ENCODE data around the gene USP48. TPM values are rescaled to one million over a fixed set of nuclear protein-coding genes. Genes with fewer than 3 reads are reported as not detected.
"Not testable (repeated sequence)": the region's sequence is repeated elsewhere in the genome, so short reads cannot be mapped to it uniquely, and the experiment has no call there.

USP48 gene
- total and polyA plus RNA-seq, 12 donors: 35.9 to 156 (median 86.4) TPM

DNA sequence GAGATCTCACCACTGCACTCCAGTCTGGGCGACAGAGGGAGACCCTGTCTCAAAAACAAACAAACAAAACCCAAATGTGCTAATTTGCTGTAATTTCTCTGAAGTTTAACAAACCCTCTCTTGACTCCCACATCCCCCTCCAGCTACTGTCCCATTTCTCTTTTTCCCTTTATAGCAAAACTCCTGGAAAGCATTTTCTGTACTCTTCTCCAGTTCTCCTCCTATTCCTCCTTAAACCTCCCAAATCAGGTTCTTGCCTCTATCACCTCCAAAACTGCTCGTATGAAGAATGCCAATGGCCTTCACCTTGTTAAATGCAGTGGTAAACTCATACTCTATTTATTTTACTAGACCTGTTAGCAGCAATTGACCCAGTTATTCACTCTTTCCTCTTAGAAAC lies 3.7 kb upstream of the USP48 start:
- H3K4me1 ChIP-seq (replicated peaks in 1 of 2): peaks cover under 1 to 8% of the 10 kb centered on the region in 2 donors
- no peak overlapping the region for H3K27ac ChIP-seq
- no peak for DNase-seq
- WGBS, 4 donors: 66 to 76% (median 66%) methylated on average over 2 of the region's 2 CpGs
- no peaks in the 10 kb centered on the region for H3K36me3 ChIP-seq (replicated peaks in 1 of 2)
- H3K9me3 ChIP-seq (replicated peaks in 1 of 3): no peaks in the 10 kb centered on the region
- no peak overlapping the region for H3K4me3 ChIP-seq
- TF ChIP-seq, protein P1, sequence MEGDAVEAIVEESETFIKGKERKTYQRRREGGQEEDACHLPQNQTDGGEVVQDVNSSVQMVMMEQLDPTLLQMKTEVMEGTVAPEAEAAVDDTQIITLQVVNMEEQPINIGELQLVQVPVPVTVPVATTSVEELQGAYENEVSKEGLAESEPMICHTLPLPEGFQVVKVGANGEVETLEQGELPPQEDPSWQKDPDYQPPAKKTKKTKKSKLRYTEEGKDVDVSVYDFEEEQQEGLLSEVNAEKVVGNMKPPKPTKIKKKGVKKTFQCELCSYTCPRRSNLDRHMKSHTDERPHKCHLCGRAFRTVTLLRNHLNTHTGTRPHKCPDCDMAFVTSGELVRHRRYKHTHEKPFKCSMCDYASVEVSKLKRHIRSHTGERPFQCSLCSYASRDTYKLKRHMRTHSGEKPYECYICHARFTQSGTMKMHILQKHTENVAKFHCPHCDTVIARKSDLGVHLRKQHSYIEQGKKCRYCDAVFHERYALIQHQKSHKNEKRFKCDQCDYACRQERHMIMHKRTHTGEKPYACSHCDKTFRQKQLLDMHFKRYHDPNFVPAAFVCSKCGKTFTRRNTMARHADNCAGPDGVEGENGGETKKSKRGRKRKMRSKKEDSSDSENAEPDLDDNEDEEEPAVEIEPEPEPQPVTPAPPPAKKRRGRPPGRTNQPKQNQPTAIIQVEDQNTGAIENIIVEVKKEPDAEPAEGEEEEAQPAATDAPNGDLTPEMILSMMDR (IDR thresholded peaks at IDR 0.05): no peak
- TF ChIP-seq POLR2A (IDR thresholded peaks at IDR 0.05): no peak
- no peaks in the 10 kb centered on the region for H3K27me3 ChIP-seq
- intact Hi-C loops (cut with DNase I): no loop called here

DNA sequence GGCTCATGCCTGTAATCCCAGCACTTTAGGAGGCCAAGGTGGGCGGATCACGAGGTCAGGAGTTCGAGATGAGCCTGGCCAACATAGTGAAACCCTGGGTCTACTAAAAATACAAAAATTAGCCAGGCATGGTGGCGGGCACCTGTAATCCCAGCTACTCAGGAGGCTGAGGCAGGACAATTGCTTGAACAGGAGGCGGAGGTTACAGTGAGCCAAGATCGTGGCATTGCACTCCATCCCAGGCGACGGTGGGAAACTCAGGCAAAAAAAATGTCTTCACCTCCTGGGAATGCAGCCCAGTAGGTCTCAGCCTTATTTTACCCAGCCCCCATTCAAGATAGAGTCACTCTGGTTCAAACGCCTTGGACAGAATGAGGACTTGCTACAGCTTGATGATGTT lies 2.8 kb upstream of the USP48 start:
- H3K27ac ChIP-seq; H3K4me1 ChIP-seq (replicated peaks in 1 of 2); H3K4me3 ChIP-seq; DNase-seq; H3K9me3 ChIP-seq (replicated peaks in 1 of 3); intact Hi-C loops (cut with DNase I); H3K36me3 ChIP-seq (replicated peaks in 1 of 2); H3K27me3 ChIP-seq: not testable (repeated sequence)
- WGBS, 4 donors: 79 to 85% (median 81%) methylated on average over 9 of the region's 9 CpGs

DNA sequence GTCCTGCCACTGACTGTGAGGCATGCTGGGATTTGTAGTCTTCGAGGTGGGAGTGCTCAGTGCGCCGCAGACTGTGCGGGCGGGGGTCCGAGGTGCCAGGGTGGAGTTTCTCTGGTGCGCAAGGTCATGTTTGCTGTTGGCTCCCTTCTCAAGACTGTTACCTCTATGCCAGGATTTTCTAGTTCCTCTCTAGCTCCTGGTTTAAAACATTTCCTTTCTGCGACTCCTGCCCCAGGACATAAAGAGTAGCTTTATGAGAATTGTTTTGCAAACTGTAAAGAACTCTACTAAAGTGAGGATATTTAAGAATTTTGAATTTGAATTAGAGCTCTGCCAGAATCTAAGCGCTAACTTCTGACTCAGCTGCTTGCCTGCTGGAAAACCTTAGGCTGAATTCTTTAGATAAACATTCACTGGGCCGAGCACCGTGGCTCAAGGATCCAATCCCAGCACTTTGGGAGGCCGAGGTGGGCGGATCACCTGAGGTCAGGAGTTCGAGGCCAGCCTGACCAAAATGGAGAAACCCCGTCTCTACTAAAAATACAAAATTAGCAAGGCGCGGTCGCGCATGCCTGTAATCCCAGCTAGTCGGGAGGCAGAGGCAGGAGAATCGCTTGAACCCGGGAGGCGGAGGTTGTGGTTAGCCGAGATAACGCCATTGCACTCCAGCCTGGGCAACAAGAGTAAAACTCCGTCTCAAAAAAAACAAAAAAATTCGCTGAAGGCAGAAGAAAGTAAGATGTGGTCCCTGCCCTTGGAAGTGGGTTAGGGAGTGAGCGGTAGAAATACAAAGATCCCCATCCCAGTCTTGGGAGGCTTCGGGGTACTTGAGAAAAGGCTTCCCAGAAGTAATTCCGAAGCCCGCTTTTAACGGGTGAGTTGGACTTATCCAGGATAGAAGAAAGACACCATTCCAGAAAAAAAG lies 992 bp upstream of the USP48 start:
- intact Hi-C loops (cut with DNase I): no loop called here
- Histone ChIP-seq H3K27ac (peak overlapping the region; percentile 99 to 100 (median 99)), H3K9me3 (replicated peaks in 1 of 3) (no peaks in the 10 kb centered on the region), H3K36me3 (replicated peaks in 1 of 2) (no peaks in the 10 kb centered on the region), H3K4me1 (replicated peaks in 1 of 2) (peaks cover 18 to 22% of the 10 kb centered on the region in 2 donors), H3K4me3 (peak overlapping the region in 1 of 4 donors; percentile 93), H3K27me3 (no peaks in the 10 kb centered on the region)
- TF ChIP-seq POLR2A (IDR thresholded peaks at IDR 0.05): no peak
- TF ChIP-seq, protein P1 (IDR thresholded peaks at IDR 0.05): peak in 1 of 6 experiments; percentile 10
- peak; percentile 53 to 98 (median 74) for DNase-seq
- WGBS, 4 donors: 35 to 43% (median 42%) methylated on average over 29 to 32 of the region's 32 CpGs

DNA sequence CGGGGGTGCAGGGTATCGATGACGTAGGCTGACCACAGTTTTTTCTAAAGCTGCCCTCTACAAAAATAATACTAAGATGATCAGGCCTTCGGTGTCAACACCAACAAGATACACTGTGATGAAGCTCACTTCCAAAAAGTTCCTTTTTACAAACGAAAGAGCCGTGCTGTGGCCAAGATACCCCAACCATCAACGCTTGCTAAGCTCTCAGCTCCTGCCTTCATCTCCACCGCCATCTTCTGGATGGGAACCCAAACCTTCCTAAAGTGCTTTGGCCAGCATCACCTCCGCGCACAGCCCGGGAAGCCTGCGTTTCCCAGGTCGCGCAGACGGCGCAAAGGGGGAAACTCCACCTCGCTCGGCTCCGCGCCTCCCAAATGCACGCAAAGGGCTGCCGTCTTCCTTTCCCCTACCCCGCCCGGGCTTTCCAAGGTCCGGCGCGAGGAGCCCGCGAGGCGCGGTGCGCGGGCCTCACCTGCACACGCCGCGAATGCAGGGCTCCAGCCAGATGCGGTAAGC lies 541 bp downstream of the USP48 start:
- Histone ChIP-seq H3K4me1 (replicated peaks in 1 of 2) (peaks cover 18 to 27% of the 10 kb centered on the region in 2 donors), H3K36me3 (replicated peaks in 1 of 2) (no peaks in the 10 kb centered on the region), H3K27me3 (no peaks in the 10 kb centered on the region), H3K27ac (peak overlapping the region; percentile 99 to 100 (median 99)), H3K4me3 (peak overlapping the region; percentile 81 to 93 (median 90)), H3K9me3 (replicated peaks in 1 of 3) (no peaks in the 10 kb centered on the region)
- TF ChIP-seq POLR2A (IDR thresholded peaks at IDR 0.05): no peak
- TF ChIP-seq, protein P1 (IDR thresholded peaks at IDR 0.05): peak in 4 of 6 experiments; percentile 2 to 42 (median 22)
- 0 to 2% (median 1%) methylated on average over 17 to 37 of the region's 37 CpGs for WGBS, 4 donors
- intact Hi-C loops (cut with DNase I): no loop called here
- peak; percentile 66 to 81 (median 73) for DNase-seq

All from adrenal gland (tissue), 12 donors.